Thyroid gland (tissue), 4 donors: ENCODE results near the gene C6orf141.

Experiments
- CTCF ChIP-seq, 6 experiments: fragments of 200-600 bp in 3 of 6; fragments of 450-650 bp in 3 of 6; sonication (generic) in 3 of 6; IDR thresholded peaks; one replicate each; pipeline ENCODE4 v1.5.1; 2016 to 2019; ENCODE audit warnings: antibody characterized with exemption in 6 of 6, mild to moderate bottlenecking in 2 of 6, inconsistent platforms in 1 of 6, moderate library complexity in 1 of 6
- POLR2A ChIP-seq, 2 donors: fragments of 450-650 bp; IDR thresholded peaks; one replicate each; pipeline ENCODE4 v1.6.1; 2017; ENCODE audit warnings: antibody characterized with exemption in 2 of 2, mild to moderate bottlenecking in 2 of 2, moderate library complexity in 1 of 2

GRCh38 chr6:49564552-49564951, 14.1 kb downstream of the C6orf141 start:
- TF ChIP-seq POLR2A (IDR thresholded peaks at IDR 0.05): no peak
- TF ChIP-seq CTCF (IDR thresholded peaks at IDR 0.05): no peak
